Measurements from ENCODE around the gene IFIT2. TPM values are rescaled to one million over a fixed set of nuclear protein-coding genes. Genes with fewer than 3 reads are reported as not detected.
A peak's percentile ranks its signal among the peaks of the same experiment; 100 is the strongest.
"Not testable (repeated sequence)": the region's sequence is repeated elsewhere in the genome, so short reads cannot be mapped to it uniquely, and the experiment has no call there.

The IFIT2 gene
- total and polyA plus RNA-seq, 3 experiments from 2014 or later, result 1.3 to 7.1 (median 1.5) TPM

GRCh38 chr10:89327803-89328441 is 26.1 kb downstream of the IFIT2 start, which contains the start of gene IFIT3:
Gene IFIT3 (plus strand): TSS chr10:89327997. CDS start chr10:89328074, 77 bp downstream.
- Mint-ChIP-seq H3K4me3 (peak within 1 kb of the TSS; percentile 76 to 92 (median 91)), H3K27ac (peak within 1 kb of the TSS in 7 of 8 donors; percentile 0 to 88 (median 60)), H3K36me3 (peaks cover 0 to 5% (median 2%) of the 10 kb centered on the region in 3 donors), H3K27me3 (peaks cover 15 to 25% of the 10 kb centered on the region in 2 donors), H3K9me3 (no peaks in the 10 kb centered on the region), H3K4me1 (peaks cover 27 to 46% (median 33%) of the 10 kb centered on the region in 3 donors)
- ChIA-PET CTCF (interaction anchor here (1.2 kb wide), 1 partner anchor 80 kb away, joined by 3 read pairs; no protein-coding TSS in a partner anchor), POLR2A (no interaction called here)
- Histone ChIP-seq H3K4me1 (ENCODE audit: insufficient read depth, low read length) (peaks cover 26% of the 10 kb centered on the region), H3K36me3 (ENCODE audit: insufficient read depth, low read length) (no peaks in the 10 kb centered on the region), H3K27me3 (ENCODE audit: insufficient read depth, low read length, poor library complexity, severe bottlenecking) (no peaks in the 10 kb centered on the region), H3K9me3 (ENCODE audit: low read length) (no peaks in the 10 kb centered on the region), H3K4me3 (ENCODE audit: low read length) (peak within 1 kb of the TSS; percentile 62), H3K27ac (ENCODE audit: low read depth, low read length) (peak within 1 kb of the TSS; percentile 38)
- peak in 2 of 5 donors; percentile 10 to 31 for DNase-seq

DNA sequence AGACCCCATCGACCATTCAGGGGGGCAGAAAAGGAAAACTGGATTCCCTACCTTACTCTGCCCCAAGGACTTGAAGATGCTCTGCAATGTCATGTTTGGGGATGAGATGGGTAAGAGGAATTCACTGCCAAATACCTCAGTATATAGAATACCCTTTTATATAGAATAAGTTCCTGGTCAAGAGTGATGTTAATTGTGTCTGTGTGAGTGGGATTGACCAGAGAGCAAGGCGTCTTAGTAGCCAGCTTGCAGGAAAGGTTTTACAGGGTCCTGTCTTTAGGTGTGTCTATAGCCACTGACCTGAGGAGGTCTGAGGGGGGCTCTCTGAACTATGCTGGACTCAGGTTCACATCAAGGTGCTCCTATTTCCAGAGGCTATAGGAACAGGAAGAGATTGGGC is 27.3 kb downstream of the IFIT2 start:
- no peaks in the 10 kb centered on the region for H3K36me3 ChIP-seq (ENCODE audit: insufficient read depth, low read length)
- CTCF ChIA-PET, result no interaction called here
- POLR2A ChIA-PET, result no interaction called here
- H3K27ac ChIP-seq (ENCODE audit: low read depth, low read length), result no peak overlapping the region
- H3K27ac Mint-ChIP-seq, result no peak overlapping the region
- DNase-seq, result no peak
- H3K27me3 ChIP-seq (ENCODE audit: insufficient read depth, low read length, poor library complexity, severe bottlenecking), result no peaks in the 10 kb centered on the region
- peaks cover 39 to 58% (median 45%) of the 10 kb centered on the region in 3 donors for H3K4me1 Mint-ChIP-seq
- H3K27me3 Mint-ChIP-seq, result peaks cover 11 to 17% of the 10 kb centered on the region in 2 donors
- peak overlapping the region in 2 of 7 donors; percentile 21 to 76 for H3K4me3 Mint-ChIP-seq
- H3K4me1 ChIP-seq (ENCODE audit: insufficient read depth, low read length), result peaks cover 38% of the 10 kb centered on the region
- H3K9me3 ChIP-seq (ENCODE audit: low read length), result no peaks in the 10 kb centered on the region
- no peak overlapping the region for H3K4me3 ChIP-seq (ENCODE audit: low read length)
- H3K9me3 Mint-ChIP-seq, result no peaks in the 10 kb centered on the region
- H3K36me3 Mint-ChIP-seq, result peaks cover 0 to 3% (median 2%) of the 10 kb centered on the region in 3 donors

DNA sequence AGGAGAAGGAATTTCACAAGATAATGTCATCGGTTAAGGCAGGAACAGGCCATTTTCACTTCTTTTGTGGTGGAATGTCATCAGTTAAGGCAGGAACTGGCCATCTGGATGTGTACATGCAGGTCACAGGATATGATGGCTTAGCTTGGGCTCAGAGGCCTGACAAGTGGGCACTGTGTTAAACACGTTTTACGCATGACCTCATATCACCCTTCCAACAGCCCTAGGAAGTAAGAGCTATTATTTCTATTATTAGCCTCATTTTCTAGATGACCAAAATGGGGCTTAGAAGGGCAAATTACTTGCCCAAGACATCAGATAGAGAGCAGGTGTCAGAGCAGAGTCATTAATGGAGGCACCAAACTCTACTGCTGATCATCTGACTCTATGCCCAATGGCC is 28.2 kb downstream of the IFIT2 start:
- H3K27ac Mint-ChIP-seq; H3K27me3 ChIP-seq (ENCODE audit: insufficient read depth, low read length, poor library complexity, severe bottlenecking); H3K9me3 ChIP-seq (ENCODE audit: low read length); H3K36me3 Mint-ChIP-seq; POLR2A ChIA-PET; H3K4me3 ChIP-seq (ENCODE audit: low read length); H3K36me3 ChIP-seq (ENCODE audit: insufficient read depth, low read length); DNase-seq; CTCF ChIA-PET; H3K9me3 Mint-ChIP-seq; H3K27ac ChIP-seq (ENCODE audit: low read depth, low read length): not testable (repeated sequence)
- peaks cover 11% of the 10 kb centered on the region in 2 donors for H3K27me3 Mint-ChIP-seq
- peaks cover 46% of the 10 kb centered on the region for H3K4me1 ChIP-seq (ENCODE audit: insufficient read depth, low read length)
- peak overlapping the region in 1 of 7 donors; percentile 38 for H3K4me3 Mint-ChIP-seq
- H3K4me1 Mint-ChIP-seq, result peaks cover 44 to 64% (median 51%) of the 10 kb centered on the region in 3 donors

DNA sequence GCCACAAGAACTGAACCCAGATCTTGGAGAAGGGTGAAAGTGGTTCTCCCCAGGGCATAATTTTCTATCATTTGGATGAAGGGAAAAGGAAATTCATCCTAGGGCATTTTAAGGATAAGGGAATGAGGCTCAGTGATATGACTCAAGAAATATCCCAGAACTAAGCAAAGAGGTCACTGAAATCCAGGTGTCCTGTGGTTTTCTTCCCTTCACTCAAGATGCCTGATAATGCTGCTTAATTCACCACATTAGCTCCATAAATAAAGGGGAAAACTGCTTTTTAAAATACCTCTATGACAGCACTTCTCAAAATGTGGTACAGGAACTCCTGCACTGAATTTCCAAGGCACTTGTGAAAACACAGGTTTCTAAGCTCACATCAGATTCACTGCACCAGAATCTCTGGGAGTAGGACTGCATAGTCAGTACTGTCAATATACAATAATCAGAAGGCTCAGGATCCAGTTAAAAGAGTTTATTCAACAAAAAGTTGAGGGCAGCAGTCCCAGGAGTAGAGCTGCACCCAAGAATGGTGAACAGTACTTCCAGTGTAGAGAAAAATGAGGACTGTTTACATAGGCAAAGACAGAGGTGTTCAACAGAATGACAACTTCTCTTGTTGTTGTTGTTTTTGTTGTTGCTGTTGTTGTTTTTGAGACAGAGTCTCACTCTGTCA is 28.8 kb downstream of the IFIT2 start:
- Histone ChIP-seq H3K9me3 (ENCODE audit: low read length) (no peaks in the 10 kb centered on the region), H3K4me3 (ENCODE audit: low read length) (no peak overlapping the region), H3K4me1 (ENCODE audit: insufficient read depth, low read length) (peaks cover 53% of the 10 kb centered on the region), H3K27ac (ENCODE audit: low read depth, low read length) (no peak overlapping the region), H3K36me3 (ENCODE audit: insufficient read depth, low read length) (no peaks in the 10 kb centered on the region), H3K27me3 (ENCODE audit: insufficient read depth, low read length, poor library complexity, severe bottlenecking) (no peaks in the 10 kb centered on the region)
- POLR2A ChIA-PET, result no interaction called here
- CTCF ChIA-PET, result no interaction called here
- Mint-ChIP-seq H3K36me3 (peaks cover 0 to 2% (median 0%) of the 10 kb centered on the region in 3 donors), H3K4me3 (peak overlapping the region in 3 of 7 donors; percentile 14 to 49 (median 38)), H3K27ac (peak overlapping the region in 2 of 8 donors; percentile 18 to 25), H3K27me3 (peaks cover 11 to 16% of the 10 kb centered on the region in 2 donors), H3K4me1 (peaks cover 49 to 71% (median 58%) of the 10 kb centered on the region in 3 donors), H3K9me3 (no peaks in the 10 kb centered on the region)
- no peak for DNase-seq

GRCh38 chr10:89331487-89332122 is 29.8 kb downstream of the IFIT2 start:
- ChIA-PET CTCF (interaction anchor here (0.8 to 0.9 kb wide), 3 partner anchors 30 to 61 kb away, joined by 3 to 4 read pairs (median 3); partner anchors contain the start of genes IFIT1 and IFIT2), POLR2A (interaction anchor here (0.7 to 1.5 kb wide), 4 partner anchors 30 to 1470 kb away, joined by 3 to 8 read pairs (median 4); partner anchors contain the start of genes IFIT2, IFIT5 and LIPA)
- DNase-seq; H3K36me3 ChIP-seq (ENCODE audit: insufficient read depth, low read length); H3K9me3 Mint-ChIP-seq; H3K27ac ChIP-seq (ENCODE audit: low read depth, low read length); H3K27me3 ChIP-seq (ENCODE audit: insufficient read depth, low read length, poor library complexity, severe bottlenecking); H3K36me3 Mint-ChIP-seq; H3K9me3 ChIP-seq (ENCODE audit: low read length): not testable (repeated sequence)
- H3K27me3 Mint-ChIP-seq, result peaks cover 11 to 25% of the 10 kb centered on the region in 2 donors
- H3K4me1 Mint-ChIP-seq, result peaks cover 50 to 76% (median 59%) of the 10 kb centered on the region in 3 donors
- peaks cover 59% of the 10 kb centered on the region for H3K4me1 ChIP-seq (ENCODE audit: insufficient read depth, low read length)
- peak overlapping the region; percentile 47 for H3K4me3 ChIP-seq (ENCODE audit: low read length)
- H3K27ac Mint-ChIP-seq, result peak overlapping the region; percentile 81 to 99 (median 95)
- H3K4me3 Mint-ChIP-seq, result peak overlapping the region; percentile 71 to 88 (median 82)

DNA sequence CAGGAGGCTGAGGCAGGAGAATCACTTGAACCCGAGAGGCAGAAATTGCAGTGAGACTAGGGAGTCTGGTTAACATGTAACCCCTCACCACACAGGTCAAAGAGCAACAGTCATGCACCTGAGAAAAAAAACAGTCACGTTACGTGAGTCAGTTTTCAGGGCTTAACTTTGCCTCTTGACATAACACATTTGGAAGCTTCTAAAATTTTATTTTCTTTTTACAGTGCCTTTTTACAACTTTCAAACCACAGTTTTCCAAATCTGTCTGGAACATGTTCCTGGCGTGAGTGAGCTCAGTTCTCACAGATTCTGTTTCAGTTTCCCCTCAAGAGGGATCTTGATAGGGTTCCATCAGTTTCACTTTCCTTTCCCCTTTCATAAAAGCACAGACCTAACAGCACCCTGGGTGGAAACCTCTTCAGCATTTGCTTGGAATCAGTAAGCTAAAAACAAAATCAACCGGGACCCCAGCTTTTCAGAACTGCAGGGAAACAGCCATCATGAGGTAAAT is 30.3 kb downstream of the IFIT2 start:
- Histone ChIP-seq H3K4me3 (ENCODE audit: low read length) (peak overlapping the region; percentile 47), H3K9me3 (ENCODE audit: low read length) (no peaks in the 10 kb centered on the region), H3K27me3 (ENCODE audit: insufficient read depth, low read length, poor library complexity, severe bottlenecking) (no peaks in the 10 kb centered on the region), H3K36me3 (ENCODE audit: insufficient read depth, low read length) (no peaks in the 10 kb centered on the region), H3K27ac (ENCODE audit: low read depth, low read length) (peak overlapping the region; percentile 32), H3K4me1 (ENCODE audit: insufficient read depth, low read length) (peaks cover 55% of the 10 kb centered on the region)
- no peaks in the 10 kb centered on the region for H3K9me3 Mint-ChIP-seq
- peaks cover 51 to 77% (median 62%) of the 10 kb centered on the region in 3 donors for H3K4me1 Mint-ChIP-seq
- ChIA-PET CTCF (interaction anchor here (0.8 to 1.0 kb wide), 4 partner anchors 30 to 82 kb away, joined by 3 to 4 read pairs (median 3); partner anchors contain the start of genes IFIT1, IFIT2 and IFIT5), POLR2A (interaction anchor here (0.7 to 1.5 kb wide), 4 partner anchors 30 to 1470 kb away, joined by 3 to 8 read pairs (median 4); partner anchors contain the start of genes IFIT2, IFIT5 and LIPA)
- H3K4me3 Mint-ChIP-seq, result peak overlapping the region; percentile 71 to 88 (median 82)
- peaks cover 15 to 30% of the 10 kb centered on the region in 2 donors for H3K27me3 Mint-ChIP-seq
- H3K36me3 Mint-ChIP-seq, result peaks cover 0 to 2% (median 0%) of the 10 kb centered on the region in 3 donors
- peak overlapping the region; percentile 81 to 99 (median 95) for H3K27ac Mint-ChIP-seq
- DNase-seq, result peak in 3 of 5 donors; percentile 54 to 60 (median 60)

GRCh38 chr10:89335226-89335625 is 33.4 kb downstream of the IFIT2 start:
- H3K4me1 ChIP-seq (ENCODE audit: insufficient read depth, low read length), result peaks cover 49% of the 10 kb centered on the region
- ChIA-PET POLR2A (no interaction called here), CTCF (interaction anchor here (1.0 kb wide), 1 partner anchor 79 kb away, joined by 6 read pairs; the partner anchor contains the start of gene IFIT5)
- H3K27ac ChIP-seq (ENCODE audit: low read depth, low read length), result no peak overlapping the region
- Mint-ChIP-seq H3K9me3 (no peaks in the 10 kb centered on the region), H3K27ac (peak overlapping the region in 6 of 8 donors; percentile 32 to 86 (median 79)), H3K27me3 (peaks cover 17 to 46% of the 10 kb centered on the region in 2 donors), H3K4me3 (peak overlapping the region in 1 of 7 donors; percentile 13), H3K36me3 (peaks cover 4 to 13% (median 6%) of the 10 kb centered on the region in 3 donors), H3K4me1 (peaks cover 39 to 66% (median 48%) of the 10 kb centered on the region in 3 donors)
- H3K9me3 ChIP-seq (ENCODE audit: low read length), result no peaks in the 10 kb centered on the region
- DNase-seq, result no peak
- no peak overlapping the region for H3K4me3 ChIP-seq (ENCODE audit: low read length)
- no peaks in the 10 kb centered on the region for H3K36me3 ChIP-seq (ENCODE audit: insufficient read depth, low read length)
- no peaks in the 10 kb centered on the region for H3K27me3 ChIP-seq (ENCODE audit: insufficient read depth, low read length, poor library complexity, severe bottlenecking)

All from CD8-positive, alpha-beta memory T cell (primary cell).